SK-N-SH (cell line): Measurements from ENCODE around the gene LYL1. TPM values are rescaled to one million over a fixed set of nuclear protein-coding genes. Genes with fewer than 3 reads are reported as not detected.

Experiments used
- CTCF ChIA-PET: fragments of 300-600, 350-600 bp; formaldehyde crosslinking; extraction: SDS; loops from one replicate; lab custom pipeline; 2021; lab: Yijun Ruan, JAX
- POLR2A ChIA-PET: fragments of 350-600 bp; sonication (Branson Sonifier 250); formaldehyde crosslinking; extraction: SDS; loops from one replicate; lab custom pipeline; 2020; ENCODE audit warnings: antibody characterized with exemption, inconsistent platforms; lab: Yijun Ruan, JAX
- DNase-seq: peaks from one replicate; pipeline ENCODE4 v3.0.0; 2012
- H2AFZ ChIP-seq: fragments of 200-600 bp; sonication (generic); 2 replicates; pipeline ENCODE4 v1.8.1; 2016; ENCODE audit warnings: antibody characterized with exemption, mild to moderate bottlenecking, low read depth
- H3F3A ChIP-seq: fragments of 200-600 bp; sonication (generic); replicated peaks from 2 replicates; pipeline ENCODE3; 2016; ENCODE audit warnings: antibody characterized with exemption, mild to moderate bottlenecking; ENCODE audit not compliant: insufficient read depth
- H3K27ac ChIP-seq, 2 experiments: fragments of 200-500 bp in 1 of 2; fragments of 200-600 bp in 1 of 2; sonication (Bioruptor generic) in 1 of 2; sonication (generic), shearing (Covaris generic) in 1 of 2; 2 replicates each; pipeline versions ENCODE4 v1.5.1 to v1.6.1; 2014 to 2016; ENCODE audit warnings: low read depth in 2 of 2, inconsistent platforms in 1 of 2, low read length in 1 of 2, mild to moderate bottlenecking in 1 of 2, mixed read lengths in 1 of 2
- H3K27me3 ChIP-seq: fragments of 200-600 bp; sonication (generic), shearing (Covaris generic); 2 replicates; pipeline ENCODE4 v1.6.1; 2016; ENCODE audit warnings: mixed run types; ENCODE audit not compliant: insufficient read depth
- H3K36me3 ChIP-seq, 2 experiments: fragments of 200-500 bp in 1 of 2; fragments of 200-600 bp in 1 of 2; sonication (Bioruptor generic) in 1 of 2; sonication (generic) in 1 of 2; replicated peaks in 1 of 2; 2 replicates each; pipeline versions ENCODE3 to v1.5.1; 2014 to 2016; ENCODE audit warnings: low read length in 1 of 2, mild to moderate bottlenecking in 1 of 2; ENCODE audit not compliant: insufficient read depth in 2 of 2, control insufficient read depth in 1 of 2
- H3K4me1 ChIP-seq, 2 experiments: fragments of 200-500 bp in 1 of 2; fragments of 200-600 bp in 1 of 2; sonication (Bioruptor generic) in 1 of 2; sonication (generic), shearing (Covaris generic) in 1 of 2; 2 replicates each; pipeline versions ENCODE4 v1.5.1 to v1.6.1; 2014 to 2016; ENCODE audit warnings: low read depth in 1 of 2, low read length in 1 of 2, mixed run types in 1 of 2; ENCODE audit not compliant: insufficient read depth in 2 of 2, control insufficient read depth in 1 of 2
- H3K4me2 ChIP-seq: fragments of 200-600 bp; sonication (generic), shearing (Covaris generic); 2 replicates; pipeline ENCODE4 v1.6.1; 2017; ENCODE audit warnings: mixed run types
- H3K4me3 ChIP-seq, 2 experiments: fragments of 200-500 bp in 1 of 2; fragments of 200-600 bp in 1 of 2; sonication (Bioruptor generic) in 1 of 2; sonication (generic), shearing (Covaris generic) in 1 of 2; 2 replicates each; pipeline versions ENCODE4 v1.5.1 to v1.8.1; 2014 to 2016; ENCODE audit warnings: low read depth in 2 of 2, inconsistent platforms in 1 of 2, low read length in 1 of 2, mild to moderate bottlenecking in 1 of 2, mixed read lengths in 1 of 2, moderate library complexity in 1 of 2
- H3K79me2 ChIP-seq: fragments of 200-600 bp; sonication (generic); 2 replicates; pipeline ENCODE4 v1.8.1; 2017; ENCODE audit warnings: mild to moderate bottlenecking; ENCODE audit not compliant: insufficient read depth
- H3K9ac ChIP-seq: fragments of 200-600 bp; sonication (generic); 2 replicates; pipeline ENCODE4 v1.6.1; 2017; ENCODE audit warnings: mixed run types
- H3K9me2 ChIP-seq: fragments of 200-600 bp; sonication (generic); 2 replicates; pipeline ENCODE4 v1.6.1; 2017; ENCODE audit warnings: mixed run types
- H3K9me3 ChIP-seq: fragments of 200-600 bp; sonication (generic); 2 replicates; pipeline ENCODE4 v1.6.1; 2017; ENCODE audit warnings: mixed run types, mild to moderate bottlenecking, moderate library complexity
- H4K20me1 ChIP-seq: fragments of 200-600 bp; sonication (generic); 2 replicates; pipeline ENCODE4 v1.6.1; 2017; ENCODE audit warnings: mild to moderate bottlenecking, mixed run types; ENCODE audit not compliant: insufficient read depth
- CHD2 ChIP-seq: fragments of 150-350 bp; IDR thresholded peaks from 2 replicates; pipeline ENCODE4 v1.6.1; 2018; ENCODE audit warnings: low read length; ENCODE audit not compliant: partially characterized antibody
- EP300 ChIP-seq, 2 experiments: IDR thresholded peaks; 2 replicates each; pipeline versions ENCODE4 v1.4.0 to v1.6.1; 2012; ENCODE audit warnings: borderline replicate concordance in 1 of 2, low read depth in 1 of 2, low read length in 1 of 2
- FOSL2 ChIP-seq: IDR thresholded peaks from 2 replicates; pipeline ENCODE4 v1.4.0; 2012; ENCODE audit warnings: low read depth, mild to moderate bottlenecking, moderate library complexity, borderline replicate concordance
- GABPA ChIP-seq: IDR thresholded peaks from 2 replicates; pipeline ENCODE4 v1.4.0; 2012; ENCODE audit warnings: low read depth, mild to moderate bottlenecking
- NFIC ChIP-seq: IDR thresholded peaks from 2 replicates; pipeline ENCODE4 v1.4.0; 2012; ENCODE audit warnings: borderline replicate concordance
- POLR2AphosphoS5 ChIP-seq: IDR thresholded peaks from 2 replicates; pipeline ENCODE4 v1.6.1; 2012; ENCODE audit warnings: low read depth, low read length
- RCOR1 ChIP-seq: fragments of 150-350 bp; IDR thresholded peaks from 2 replicates; pipeline ENCODE4 v1.6.1; 2017; ENCODE audit warnings: antibody characterized with exemption, low read length
- RFX5 ChIP-seq: IDR thresholded peaks from 2 replicates; pipeline ENCODE4 v1.6.1; 2012; ENCODE audit warnings: mild to moderate bottlenecking, improper control_type of control experiment, low read length
- WGBS: methylation state at CpG from one replicate; pipeline ENCODE4 v1.1.6; 2017; ENCODE audit warnings: low lambda C conversion rate; 5-methylcytosine and 5-hydroxymethylcytosine counted together
- polyA plus RNA-seq, 3 experiments: library from polyadenylated mRNA; depleted of rRNA; stranded (reverse); fragments of >200 nt; gene quantifications; 2 replicates each; pipeline ENCODE4 v1.2.3, GENCODE V29; 2012
- TF ChIP-seq, protein P1 (sequence below): IDR thresholded peaks from 2 replicates; pipeline ENCODE4; 2012
- TF ChIP-seq, protein P2 (sequence below): IDR thresholded peaks from 2 replicates; pipeline ENCODE4 v1.4.0; 2012; ENCODE audit warnings: low read depth
- TF ChIP-seq, protein P3 (sequence below): fragments of 200-600 bp; sonication (generic); IDR thresholded peaks from 2 replicates; pipeline ENCODE4 v1.6.1; 2017; ENCODE audit warnings: antibody characterized with exemption, mild to moderate bottlenecking, moderate library complexity

LYL1 gene
- polyA plus RNA-seq, 1 of the 3 experiments (the other 2 are of a cell fraction): 2.2 TPM

DNA sequence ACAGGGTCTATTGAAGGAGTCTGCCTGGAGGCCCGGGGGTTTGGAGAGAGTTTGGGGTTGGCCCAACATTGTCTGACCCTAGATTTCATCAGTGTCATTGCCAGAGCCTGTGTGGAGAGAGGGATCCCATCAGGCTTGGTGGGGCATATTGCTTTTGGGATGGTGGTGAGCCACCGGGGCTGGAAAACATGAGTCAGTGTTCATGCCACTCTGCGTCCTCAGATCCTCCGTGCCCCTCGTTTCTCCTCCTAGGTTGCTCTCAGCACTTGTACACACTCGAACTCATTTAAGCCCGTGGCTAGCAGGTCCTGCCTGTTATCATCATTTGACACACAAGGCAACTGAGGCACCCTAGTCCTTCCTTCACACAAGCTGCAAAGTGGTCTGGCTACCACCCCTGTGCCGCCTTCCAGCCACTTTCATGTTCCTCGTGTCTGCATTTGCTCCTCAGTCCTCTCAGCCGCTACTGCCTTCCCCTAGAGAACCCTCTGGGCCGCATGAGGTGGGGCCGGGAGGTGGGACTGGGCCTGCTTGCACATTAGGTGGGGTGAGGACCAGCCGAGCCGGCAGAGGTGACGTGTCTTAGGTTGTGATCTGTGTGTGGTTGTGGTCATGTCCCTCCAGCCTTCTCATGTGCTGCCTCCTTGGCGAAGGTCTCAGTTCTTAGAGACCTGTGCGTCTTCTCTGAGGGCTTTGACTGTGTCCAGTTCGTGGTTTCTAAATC is 19.1 kb upstream of the LYL1 start:
- Histone ChIP-seq H4K20me1 (peaks cover 77% of the 10 kb centered on the region), H3K4me3 (no peak overlapping the region), H3K4me1 (peaks cover 16 to 19% of the 10 kb centered on the region in 2 experiments; a peak in 2 of 4 replicates), H3K9me3 (no peaks in the 10 kb centered on the region), H3K27me3 (no peaks in the 10 kb centered on the region), H3K9ac (no peak overlapping the region), H3K27ac (no peak overlapping the region), H3K79me2 (peaks cover 91% of the 10 kb centered on the region), H3F3A (peaks cover 4% of the 10 kb centered on the region), H3K4me2 (no peak overlapping the region), H3K36me3 (peaks cover 4 to 19% of the 10 kb centered on the region in 2 experiments), H3K9me2 (no peaks in the 10 kb centered on the region), H2AFZ (no peak overlapping the region)
- no peak for DNase-seq
- WGBS: 92% methylated on average over 18 of the region's 18 CpGs
- CTCF ChIA-PET: interaction anchor here (1.0 to 1.8 kb wide), 2 partner anchors 28 kb away, joined by 6 to 10 read pairs; partner anchors contain the start of genes IER2 and STX10
- no peak for TF ChIP-seq GABPA
- POLR2A ChIA-PET: no interaction called here

DNA sequence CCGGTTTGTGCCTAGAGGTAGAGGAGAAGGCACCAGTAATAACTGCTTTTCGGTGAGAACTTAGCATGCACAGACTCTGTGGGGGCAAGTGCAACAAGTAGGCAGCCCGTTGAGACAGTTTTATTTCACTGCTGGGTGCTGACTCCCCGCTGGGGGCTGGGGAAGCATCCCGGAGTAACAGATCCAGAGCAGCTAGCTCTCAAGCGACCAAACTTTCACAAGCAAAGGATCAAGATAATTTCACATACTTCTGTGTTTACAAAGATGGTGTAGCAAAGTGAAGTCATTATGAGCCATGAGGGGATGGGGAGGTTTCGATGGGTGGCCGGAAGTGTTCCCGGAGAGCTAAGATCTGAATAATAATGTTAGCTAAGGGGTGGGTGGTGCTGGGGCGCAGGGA is 18.2 kb upstream of the LYL1 start:
- H3K4me3 ChIP-seq: no peak overlapping the region
- TF ChIP-seq RCOR1: no peak
- TF ChIP-seq POLR2AphosphoS5: no peak
- TF ChIP-seq EP300 (IDR thresholded peaks at IDR 0.05; ENCODE audit: borderline replicate concordance in 1 of 2, low read depth in 1 of 2, low read length in 1 of 2): no peak
- no peak for TF ChIP-seq CHD2
- TF ChIP-seq, protein P1, sequence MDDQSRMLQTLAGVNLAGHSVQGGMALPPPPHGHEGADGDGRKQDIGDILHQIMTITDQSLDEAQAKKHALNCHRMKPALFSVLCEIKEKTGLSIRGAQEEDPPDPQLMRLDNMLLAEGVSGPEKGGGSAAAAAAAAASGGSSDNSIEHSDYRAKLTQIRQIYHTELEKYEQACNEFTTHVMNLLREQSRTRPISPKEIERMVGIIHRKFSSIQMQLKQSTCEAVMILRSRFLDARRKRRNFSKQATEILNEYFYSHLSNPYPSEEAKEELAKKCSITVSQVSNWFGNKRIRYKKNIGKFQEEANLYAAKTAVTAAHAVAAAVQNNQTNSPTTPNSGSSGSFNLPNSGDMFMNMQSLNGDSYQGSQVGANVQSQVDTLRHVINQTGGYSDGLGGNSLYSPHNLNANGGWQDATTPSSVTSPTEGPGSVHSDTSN: no peak
- no peak for TF ChIP-seq NFIC
- no peak for TF ChIP-seq FOSL2
- TF ChIP-seq, protein P2, sequence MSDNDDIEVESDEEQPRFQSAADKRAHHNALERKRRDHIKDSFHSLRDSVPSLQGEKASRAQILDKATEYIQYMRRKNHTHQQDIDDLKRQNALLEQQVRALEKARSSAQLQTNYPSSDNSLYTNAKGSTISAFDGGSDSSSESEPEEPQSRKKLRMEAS: no peak
- no peak for TF ChIP-seq GABPA
- no peak for TF ChIP-seq RFX5
- TF ChIP-seq, protein P3, sequence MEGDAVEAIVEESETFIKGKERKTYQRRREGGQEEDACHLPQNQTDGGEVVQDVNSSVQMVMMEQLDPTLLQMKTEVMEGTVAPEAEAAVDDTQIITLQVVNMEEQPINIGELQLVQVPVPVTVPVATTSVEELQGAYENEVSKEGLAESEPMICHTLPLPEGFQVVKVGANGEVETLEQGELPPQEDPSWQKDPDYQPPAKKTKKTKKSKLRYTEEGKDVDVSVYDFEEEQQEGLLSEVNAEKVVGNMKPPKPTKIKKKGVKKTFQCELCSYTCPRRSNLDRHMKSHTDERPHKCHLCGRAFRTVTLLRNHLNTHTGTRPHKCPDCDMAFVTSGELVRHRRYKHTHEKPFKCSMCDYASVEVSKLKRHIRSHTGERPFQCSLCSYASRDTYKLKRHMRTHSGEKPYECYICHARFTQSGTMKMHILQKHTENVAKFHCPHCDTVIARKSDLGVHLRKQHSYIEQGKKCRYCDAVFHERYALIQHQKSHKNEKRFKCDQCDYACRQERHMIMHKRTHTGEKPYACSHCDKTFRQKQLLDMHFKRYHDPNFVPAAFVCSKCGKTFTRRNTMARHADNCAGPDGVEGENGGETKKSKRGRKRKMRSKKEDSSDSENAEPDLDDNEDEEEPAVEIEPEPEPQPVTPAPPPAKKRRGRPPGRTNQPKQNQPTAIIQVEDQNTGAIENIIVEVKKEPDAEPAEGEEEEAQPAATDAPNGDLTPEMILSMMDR: no peak
- WGBS: 95% methylated on average over 8 of the region's 10 CpGs
- ChIA-PET CTCF (interaction anchor here (1.0 to 1.8 kb wide), 4 partner anchors 27 to 155 kb away, joined by 4 to 10 read pairs (median 5); partner anchors contain the start of genes IER2 and STX10), POLR2A (interaction anchor here (3.7 kb wide), 1 partner anchor 32 kb away, joined by 16 read pairs; no protein-coding TSS in a partner anchor)
- peaks cover 88% of the 10 kb centered on the region for H3K79me2 ChIP-seq
- H3K9ac ChIP-seq: no peak overlapping the region
- no peak overlapping the region for H3K27ac ChIP-seq
- H3F3A ChIP-seq: peaks cover 4% of the 10 kb centered on the region
- peaks cover 0 to 16% of the 10 kb centered on the region in 2 experiments for H3K36me3 ChIP-seq
- no peak overlapping the region for H3K4me2 ChIP-seq
- no peaks in the 10 kb centered on the region for H3K9me3 ChIP-seq
- no peak overlapping the region for H2AFZ ChIP-seq
- H3K9me2 ChIP-seq: no peaks in the 10 kb centered on the region
- H4K20me1 ChIP-seq: peaks cover 69% of the 10 kb centered on the region
- no peaks in the 10 kb centered on the region for H3K27me3 ChIP-seq
- H3K4me1 ChIP-seq: peaks cover 19 to 20% of the 10 kb centered on the region in 2 experiments; a peak in 2 of 4 replicates
- no peak for DNase-seq
